ENCODE data around the gene PLEKHG3.

The PLEKHG3 gene

DNA sequence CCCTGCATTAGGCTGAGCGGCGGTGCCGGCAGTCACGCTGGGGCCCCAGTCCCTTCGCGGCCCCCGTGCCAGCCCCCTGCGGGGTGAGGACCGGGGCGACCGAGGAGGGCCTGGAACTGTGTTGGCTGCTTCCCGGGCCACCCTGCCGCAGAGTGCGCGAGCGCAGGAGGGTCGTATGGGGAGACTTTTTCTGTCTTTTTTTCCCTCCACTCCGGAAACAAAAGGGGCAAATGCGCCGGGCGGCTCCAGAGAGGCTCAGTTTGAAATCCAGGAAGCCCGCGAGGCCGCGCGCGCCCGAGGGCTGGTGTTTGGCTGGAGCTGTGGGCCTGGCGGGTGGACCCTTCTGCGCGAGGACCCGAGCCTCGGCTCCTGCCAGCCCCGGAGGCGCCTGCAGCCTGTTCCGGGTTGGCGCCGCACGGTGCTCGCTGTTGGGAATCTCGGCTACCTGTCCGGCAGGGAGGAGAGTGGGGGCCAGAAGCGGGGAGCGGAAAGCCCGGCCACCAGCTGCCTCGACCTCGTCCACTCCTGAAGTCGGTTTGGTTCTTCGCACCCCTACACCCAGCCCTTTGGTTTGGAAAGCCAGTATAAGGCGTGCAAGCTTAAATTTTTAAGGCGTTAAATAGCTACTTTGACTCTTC, 638 bp downstream of the PLEKHG3 start:
- FAIRE-seq = no peak

DNA sequence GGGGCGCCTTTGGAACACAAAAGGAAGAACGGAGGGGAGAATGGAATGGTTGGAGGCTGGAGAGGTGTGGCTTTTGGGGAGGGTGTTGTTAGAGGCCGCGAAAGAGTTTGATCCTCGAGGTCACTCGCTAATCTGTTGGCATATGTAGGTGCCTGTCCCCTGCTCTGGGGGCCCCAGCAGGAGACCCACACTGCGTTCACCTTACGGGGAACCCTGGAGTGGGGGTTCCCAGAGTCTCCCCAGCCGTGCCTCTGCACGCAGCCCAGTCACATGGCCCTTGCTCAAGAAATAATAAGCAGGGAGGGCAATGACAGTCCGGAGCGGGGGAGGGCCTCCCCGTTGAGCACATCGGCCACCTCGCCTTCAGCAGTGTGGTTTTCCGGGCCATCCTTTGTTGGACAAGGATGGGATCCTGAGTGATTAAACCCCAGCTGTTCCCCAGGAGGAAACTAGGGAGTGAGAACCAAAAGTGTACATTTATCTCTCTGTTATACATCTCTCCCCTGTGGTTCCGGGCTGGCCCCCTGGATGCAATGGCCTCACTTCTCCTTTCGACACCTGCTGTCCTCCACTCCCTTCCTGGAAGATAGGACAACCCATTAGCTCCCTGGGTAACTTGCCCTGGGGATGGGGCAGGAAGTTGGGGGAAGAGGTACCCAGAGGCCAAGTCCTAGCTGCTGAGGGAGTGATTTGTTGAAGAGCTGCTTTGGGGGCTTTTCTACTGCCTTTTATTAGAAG, 1.3 kb downstream of the PLEKHG3 start:
- FAIRE-seq (no peak), DNase-seq (ENCODE audit: extremely low spot score, insufficient read length, low read depth) (no peak)

More for the DNA sequence above, 638 bp downstream of the PLEKHG3 start:
- DNase-seq (ENCODE audit: extremely low spot score, insufficient read length, low read depth) = no peak

DNA sequence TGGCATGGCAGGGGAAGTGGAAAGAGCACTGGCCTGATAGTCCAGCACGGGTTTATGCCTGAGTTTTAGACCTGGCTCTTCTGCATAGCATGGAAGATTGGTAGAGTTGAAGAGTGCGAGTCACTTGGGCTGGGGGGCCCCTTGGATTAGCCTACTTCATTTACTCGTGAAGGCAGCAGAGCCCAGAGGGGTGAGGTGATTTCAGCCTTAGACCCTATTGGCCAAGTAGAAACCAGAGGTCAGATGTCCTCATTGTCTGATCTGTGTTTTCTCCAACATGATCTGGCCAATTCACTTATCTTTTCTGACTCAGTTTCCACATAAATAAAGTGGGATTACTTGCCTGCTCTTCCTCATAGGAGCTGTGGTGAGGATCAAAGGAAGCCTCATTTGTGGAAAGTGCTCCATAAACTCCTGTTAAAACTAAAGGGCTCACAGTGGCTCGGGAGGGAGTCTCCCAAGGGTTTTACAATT, 1.9 kb downstream of the PLEKHG3 start:
- FAIRE-seq (no peak), DNase-seq (ENCODE audit: extremely low spot score, insufficient read length, low read depth) (no peak)

DNA sequence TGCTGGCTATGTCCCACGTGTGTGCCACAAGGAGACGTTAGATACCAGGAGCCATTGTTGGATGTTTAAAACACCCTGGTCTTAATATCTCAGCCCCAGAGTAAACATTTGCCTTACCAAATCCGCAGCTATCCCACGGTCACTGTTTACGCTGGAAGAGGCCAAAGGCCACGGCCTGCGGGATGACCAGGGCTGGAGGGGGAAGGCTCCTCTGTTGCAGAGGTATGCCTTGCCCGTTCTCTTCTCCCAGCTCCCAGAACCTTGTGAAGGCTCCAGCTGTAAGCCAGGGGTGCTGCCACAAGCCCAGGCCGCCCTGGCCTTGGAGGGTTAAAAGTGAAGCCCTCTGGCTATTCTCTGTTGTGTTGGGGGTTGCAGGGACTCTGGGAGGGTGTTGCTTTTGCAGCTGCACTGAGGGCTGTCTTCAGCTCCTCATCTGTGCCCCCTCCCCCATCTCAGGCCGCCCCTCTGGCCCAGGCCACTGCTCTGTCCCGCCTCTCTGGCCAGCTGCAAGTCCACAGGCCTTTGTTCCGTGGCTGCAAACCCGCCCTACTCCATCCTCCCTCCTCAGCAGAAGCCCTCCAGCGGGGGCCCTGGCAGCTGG, 2.5 kb downstream of the PLEKHG3 start:
- FAIRE-seq (no peak), DNase-seq (ENCODE audit: extremely low spot score, insufficient read length, low read depth) (no peak)

DNA sequence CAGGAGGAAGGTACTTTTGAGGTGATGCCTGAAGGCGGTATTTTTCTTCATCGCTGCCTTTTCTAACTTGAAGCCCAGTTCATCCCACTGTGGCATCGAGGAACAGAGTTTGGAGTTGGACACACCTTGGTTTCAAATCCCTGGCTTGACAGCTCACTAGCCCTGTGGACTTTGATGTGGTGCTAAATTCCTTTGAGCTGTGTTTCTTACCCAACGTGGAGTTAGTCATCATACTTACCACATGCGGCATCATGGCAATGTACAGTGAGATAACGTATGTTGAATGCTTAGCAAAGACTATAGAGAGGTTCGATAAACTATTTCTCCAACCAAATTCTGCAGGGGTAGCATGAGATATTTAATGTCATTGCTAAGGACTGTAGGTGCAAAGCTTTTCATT, 3.4 kb downstream of the PLEKHG3 start:
- DNase-seq (ENCODE audit: extremely low spot score, insufficient read length, low read depth) = no peak
- no peak for FAIRE-seq

DNA sequence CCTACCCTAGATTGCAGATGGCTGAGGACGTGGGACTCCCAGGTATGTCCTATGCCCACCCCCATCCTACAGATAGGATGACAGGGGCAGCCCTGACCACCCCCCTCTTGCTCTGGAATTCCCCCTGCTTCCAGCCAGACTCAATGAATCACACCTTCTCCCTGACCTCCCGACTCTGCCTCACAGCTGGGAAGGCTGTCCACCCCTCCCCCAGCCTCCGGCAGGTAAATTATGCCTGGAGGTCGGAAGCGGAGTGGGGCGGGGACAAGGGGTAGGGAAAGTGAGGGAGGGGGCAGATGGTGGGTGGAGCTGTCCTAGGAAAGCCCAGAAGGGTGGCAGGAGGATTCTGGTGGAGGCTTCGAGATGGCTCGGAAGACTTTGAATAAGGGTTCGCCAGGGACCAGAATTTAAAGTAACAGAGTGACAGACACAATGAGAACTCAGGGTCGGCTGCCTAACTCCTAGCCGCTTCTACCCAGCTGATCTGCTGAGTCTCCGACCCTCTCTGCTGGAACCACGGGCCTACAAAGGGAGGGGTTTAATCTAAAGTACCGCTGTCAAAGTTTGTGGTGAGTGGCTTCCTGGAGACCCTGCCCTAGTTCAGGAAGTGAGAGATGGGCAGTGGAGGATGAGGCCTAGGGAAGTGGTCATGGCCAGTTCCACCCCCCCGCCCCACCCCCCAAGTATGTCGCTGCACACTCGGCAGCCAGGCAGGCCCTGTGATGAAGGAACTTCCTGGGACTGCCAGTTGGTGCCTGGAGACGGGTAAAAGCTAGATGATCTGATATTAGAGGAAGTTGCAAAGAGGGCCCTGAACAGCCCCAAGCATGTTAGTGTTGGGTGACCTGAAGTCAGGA, 4.2 kb downstream of the PLEKHG3 start:
- FAIRE-seq (no peak), DNase-seq (ENCODE audit: extremely low spot score, insufficient read length, low read depth) (no peak)

DNA sequence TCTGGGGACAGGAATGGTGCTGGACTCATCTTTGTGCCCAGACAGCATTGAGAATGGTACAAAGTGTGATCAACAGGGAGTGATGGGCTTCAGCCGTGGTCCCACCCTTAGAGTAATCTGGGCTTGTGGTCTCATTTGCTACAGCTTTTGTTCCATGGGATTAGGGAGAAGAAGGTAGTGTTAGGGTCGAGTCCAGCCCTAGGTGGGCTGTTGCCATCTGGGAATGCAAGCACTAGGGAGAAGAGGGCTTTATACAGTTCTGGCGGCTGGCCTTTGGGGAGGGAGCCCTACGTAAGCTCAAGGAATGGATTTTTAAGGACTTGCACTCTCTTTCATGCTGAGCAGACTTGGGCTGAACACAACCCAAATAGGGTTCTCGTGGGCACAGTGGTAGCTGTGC, 4.9 kb downstream of the PLEKHG3 start:
- DNase-seq (ENCODE audit: extremely low spot score, insufficient read length, low read depth) = no peak
- no peak for FAIRE-seq

DNA sequence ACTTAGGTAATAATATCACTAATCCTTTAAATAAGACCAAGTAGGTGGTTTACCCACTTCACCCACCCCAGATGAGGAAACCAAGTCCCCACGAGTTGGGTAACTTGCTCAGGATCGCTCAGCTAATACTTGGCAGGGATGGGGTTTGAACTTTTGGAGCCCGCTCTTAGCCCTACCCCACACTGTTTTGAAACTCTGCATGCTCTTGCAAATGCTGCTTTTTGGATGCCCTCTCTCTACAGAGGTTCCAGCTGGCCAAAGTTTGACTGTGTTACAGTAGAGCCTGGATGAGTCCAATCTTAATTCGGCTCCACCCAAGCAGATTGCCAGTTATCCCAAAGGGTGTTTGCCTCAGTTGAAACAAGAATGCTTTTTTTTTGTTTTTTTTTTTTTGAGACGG, 6.8 kb downstream of the PLEKHG3 start:
- FAIRE-seq (no peak), DNase-seq (ENCODE audit: extremely low spot score, insufficient read length, low read depth) (no peak)

DNA sequence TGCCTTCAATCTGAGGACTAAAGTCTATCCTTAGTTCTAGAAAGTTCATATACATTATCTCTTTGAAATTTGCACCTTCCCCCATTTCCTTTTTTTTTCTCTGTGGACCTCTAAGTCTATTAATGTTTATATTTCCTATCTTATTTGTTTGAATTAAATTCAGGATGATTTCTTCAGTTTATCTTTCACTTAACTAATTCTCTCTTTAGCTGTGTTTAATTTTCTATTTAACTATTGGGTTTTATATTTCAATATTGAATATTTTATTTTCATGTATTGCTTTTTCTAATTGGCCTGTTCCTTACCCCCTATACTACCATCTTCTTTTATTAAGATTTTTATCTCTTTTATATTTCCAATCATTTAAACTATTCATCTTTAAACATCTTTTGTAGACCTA, 9.5 kb downstream of the PLEKHG3 start:
- DNase-seq (ENCODE audit: extremely low spot score, insufficient read length, low read depth) = no peak
- FAIRE-seq = no peak

DNA sequence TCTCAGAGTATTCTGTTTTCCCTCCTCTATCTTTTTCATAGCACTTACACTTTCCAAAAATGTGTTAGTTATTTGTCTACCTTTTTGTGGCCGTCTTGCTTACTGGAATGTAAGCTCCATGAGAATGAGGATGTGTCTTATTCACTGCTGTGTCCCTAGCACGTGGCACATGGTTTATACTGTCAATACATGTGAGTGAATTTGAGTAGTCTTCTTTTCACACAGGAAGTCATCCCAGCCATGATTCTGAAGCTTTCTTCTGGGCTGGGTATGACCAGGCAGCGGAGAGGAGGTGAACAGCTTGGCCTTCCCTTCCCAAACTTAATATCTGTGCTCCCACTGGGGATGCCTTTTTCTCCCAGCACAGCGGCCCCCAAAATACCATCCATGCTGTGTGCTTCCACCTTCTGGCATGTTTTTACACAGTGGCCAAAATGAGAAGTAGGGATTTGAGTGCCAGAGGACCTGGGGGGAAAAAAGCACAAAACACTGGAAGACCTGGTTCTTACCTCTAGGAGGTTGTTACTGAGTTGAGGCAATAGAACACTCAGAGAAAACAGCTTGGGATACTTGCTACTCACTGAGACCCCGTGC, 10.3 kb downstream of the PLEKHG3 start:
- no peak for FAIRE-seq
- DNase-seq (ENCODE audit: extremely low spot score, insufficient read length, low read depth) = no peak

DNA sequence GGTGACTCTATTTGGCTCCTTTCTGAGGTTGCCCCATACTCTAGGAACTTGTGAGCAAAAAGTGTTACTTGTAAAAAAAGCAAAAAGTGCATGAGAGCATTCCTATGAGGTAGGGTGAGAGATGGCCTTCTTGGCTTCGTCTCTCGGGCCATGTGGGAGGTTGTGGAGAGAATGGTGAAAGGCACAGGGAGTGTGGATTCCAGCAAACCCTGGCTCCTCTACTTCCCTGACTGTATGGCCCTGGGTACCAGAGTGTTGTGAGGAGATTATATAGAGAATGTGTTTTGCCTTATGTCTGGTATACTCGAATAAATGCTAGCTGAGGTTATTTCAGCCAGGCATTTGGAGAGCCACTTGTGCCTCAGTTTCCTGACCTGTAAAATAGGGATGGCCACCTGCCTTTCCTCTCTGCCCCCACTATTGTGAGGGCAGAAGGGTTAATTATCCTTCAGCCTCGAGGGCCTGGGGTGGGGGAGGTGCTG, 11.0 kb downstream of the PLEKHG3 start:
- no peak for FAIRE-seq
- DNase-seq (ENCODE audit: extremely low spot score, insufficient read length, low read depth) = no peak

DNA sequence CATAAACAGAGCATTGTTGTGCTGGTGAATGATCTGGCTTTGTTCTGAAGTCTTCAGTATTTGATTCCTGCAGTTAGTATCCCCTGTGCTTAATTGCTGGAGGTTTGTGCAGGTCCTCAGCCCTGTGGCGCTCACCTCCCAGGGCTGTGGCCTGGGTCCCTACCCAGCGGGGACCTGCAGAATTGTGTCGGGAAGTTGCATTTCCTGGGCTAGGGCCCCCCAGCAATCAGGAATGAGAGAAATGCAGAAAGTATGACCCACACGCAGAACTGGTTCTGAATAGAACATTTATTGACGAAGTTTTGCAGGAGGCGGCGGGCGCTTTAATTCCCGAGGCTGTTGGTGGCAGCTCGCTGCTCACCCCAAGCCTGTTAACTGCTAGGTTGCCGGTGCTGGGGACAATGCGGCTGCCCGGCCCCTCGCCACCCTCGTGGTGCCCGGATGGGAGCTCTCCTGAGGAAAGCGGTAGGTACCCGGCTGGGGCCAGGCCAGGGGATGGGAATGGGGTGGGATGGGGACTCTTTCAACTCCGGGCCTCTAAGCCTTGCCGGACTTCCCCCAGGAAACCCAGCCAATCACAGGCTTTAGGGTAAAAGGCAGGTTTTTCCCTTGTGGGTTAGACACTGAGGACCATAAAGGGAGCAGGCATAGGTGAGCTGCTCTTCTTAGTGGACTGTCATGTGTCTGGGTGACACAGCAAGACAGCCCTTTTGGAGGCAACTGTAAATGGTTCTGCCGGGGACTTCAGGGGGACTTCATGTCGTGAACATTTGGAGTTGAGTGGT, 11.6 kb downstream of the PLEKHG3 start:
- no peak for FAIRE-seq
- DNase-seq (ENCODE audit: extremely low spot score, insufficient read length, low read depth) = no peak

DNA sequence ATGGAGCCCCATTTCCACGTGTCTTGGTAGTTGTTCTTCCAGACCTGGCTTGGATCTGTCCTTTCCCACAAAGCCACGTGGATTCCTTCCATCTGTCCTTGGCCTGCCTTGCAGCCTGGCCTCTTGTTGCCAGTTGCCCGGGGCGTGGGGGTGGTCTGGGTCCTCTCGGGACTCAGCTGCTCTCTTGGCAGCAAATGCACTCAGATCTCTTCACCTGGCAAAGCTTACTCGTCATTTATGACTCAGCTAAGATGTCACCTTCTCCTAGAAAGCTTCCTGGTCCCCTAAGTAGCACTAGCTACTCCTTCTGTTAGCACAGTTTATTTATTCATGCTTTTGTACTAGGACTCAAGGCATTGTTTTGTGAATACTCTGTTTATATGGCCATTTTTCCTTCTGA, 13.6 kb downstream of the PLEKHG3 start:
- FAIRE-seq = no peak
- DNase-seq (ENCODE audit: extremely low spot score, insufficient read length, low read depth) = no peak

DNA sequence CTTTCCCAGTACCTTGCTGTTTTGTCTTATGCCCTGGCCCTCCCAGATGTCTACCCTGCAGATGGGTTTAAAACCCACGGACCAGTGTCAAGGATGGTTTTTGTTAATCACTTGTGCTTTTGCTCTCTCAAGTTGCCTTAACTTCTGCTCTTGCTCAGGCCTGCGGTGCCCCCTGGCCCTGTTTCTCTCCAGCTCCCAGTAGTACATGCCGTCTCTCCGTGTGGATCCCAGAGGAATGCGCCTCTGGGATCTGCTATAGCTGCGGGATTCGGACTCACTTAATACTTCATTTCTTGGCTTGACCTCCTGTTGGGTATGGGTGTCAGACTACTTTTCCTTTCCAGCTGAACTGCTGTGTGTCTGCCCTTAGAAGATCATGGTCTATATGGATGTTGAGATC, 14.5 kb downstream of the PLEKHG3 start:
- no peak for FAIRE-seq
- no peak for DNase-seq (ENCODE audit: extremely low spot score, insufficient read length, low read depth)

DNA sequence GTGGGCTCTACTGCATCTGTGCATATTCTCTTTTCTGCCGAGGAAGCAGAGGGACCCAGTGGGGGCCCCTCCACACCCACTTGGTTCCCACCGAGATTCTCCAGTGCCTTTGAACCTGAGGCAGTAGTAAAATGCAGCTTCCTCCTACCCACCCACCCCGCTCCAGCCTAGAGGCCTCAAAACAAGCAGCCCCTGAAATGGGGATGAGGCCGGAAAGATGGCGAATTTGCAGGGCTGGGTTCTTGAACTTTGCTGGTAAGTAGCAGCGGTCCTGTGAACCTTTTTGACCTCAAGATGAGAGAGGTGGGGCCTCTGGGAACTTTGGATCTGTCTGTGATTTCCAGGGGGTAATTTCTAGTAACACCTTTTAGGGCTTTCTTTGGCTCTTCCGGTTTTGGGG, 15.4 kb downstream of the PLEKHG3 start:
- DNase-seq (ENCODE audit: extremely low spot score, insufficient read length, low read depth) (no peak), FAIRE-seq (no peak)

DNA sequence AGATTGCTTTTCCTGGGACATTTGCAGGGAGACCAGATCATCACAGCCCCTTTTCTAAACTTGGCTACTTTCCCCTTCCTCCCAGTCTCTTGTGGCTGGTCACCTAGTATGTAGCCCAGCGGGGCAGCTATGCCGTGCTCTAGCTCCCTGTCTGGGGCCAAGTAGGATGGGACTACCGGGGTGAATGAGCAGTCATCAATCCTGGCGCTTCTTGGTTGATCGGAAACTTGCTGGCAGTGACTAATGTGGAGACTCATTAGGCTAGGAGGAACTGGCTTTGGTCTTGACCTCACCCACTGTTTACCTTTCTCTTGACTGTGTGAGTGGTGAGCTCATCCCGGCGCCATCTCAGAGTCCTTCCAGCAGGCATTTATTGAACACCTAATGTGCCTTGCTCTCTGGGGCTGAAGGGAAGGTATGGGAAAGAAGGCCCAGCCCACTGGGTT, 15.9 kb downstream of the PLEKHG3 start:
- FAIRE-seq (no peak), DNase-seq (ENCODE audit: extremely low spot score, insufficient read length, low read depth) (no peak)

DNA sequence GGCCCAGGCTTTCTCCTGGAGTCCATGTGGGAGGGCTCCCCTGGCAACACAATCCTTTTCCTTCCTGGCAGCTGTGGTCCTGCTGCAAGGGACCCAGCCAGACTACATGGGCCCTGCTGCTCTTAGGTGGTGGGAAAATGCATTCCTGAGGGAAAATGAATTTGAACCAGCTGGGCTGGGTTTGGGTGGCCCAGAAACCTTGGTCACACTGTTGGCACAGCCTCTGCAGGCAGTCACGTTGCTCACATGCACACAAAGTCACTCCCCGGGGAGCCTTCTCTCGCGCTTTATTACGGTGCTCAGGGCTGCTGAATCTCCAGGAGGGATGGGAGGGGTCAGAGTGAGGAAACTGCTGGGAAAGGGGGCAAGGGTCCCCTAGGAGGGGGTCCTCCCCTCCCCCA, 17.2 kb downstream of the PLEKHG3 start:
- FAIRE-seq (no peak), DNase-seq (ENCODE audit: extremely low spot score, insufficient read length, low read depth) (no peak)

DNA sequence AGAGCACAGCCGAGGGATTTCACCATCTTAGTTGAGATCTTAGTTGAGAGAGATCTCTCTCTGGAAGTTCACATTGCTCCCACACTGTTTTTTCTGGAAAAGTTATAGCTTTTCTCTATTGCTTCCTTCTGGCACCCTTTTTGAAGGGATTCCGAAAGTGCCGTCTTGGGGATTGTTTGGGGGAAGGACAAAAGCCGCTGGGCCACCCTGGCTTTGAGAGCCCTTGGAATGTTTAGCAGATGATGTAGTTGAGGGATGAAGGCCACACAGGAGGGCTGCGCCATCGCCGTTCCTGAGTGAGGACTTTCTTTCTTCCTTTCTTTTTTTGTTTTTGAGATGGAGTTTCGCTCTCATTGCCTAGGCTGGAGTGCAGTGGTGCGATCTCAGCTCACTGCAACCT, 17.7 kb downstream of the PLEKHG3 start:
- DNase-seq (ENCODE audit: extremely low spot score, insufficient read length, low read depth) = no peak
- FAIRE-seq = no peak

DNA sequence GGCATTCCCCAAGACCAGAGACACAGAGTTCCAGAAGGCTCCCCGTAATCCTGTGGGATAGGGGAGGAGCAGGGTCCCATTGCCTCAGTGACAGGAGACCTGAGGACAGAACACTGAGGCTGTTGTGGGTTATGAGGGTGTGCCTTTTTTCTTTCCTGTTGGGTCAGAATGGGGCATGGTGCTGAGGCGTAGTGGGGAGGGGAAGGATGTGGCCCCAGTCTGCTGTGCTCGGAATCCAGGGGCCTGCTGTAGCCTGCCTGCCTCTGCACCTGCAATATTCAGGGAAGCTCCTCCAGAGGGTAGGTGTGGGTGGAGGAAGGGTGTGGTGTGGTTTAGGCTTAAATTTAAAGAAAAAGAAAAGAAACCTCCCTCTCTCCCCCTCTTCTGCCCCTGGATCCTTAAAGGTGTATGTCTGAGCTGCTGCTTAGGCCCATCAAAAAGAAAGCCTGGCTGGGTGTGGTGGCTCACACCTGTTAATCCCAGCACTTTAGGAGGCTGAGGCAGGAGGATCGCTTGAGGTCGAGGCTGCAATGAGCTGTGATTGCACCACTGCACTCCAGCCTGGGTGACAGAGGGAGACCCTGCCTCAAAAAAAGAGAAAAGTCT, 18.7 kb downstream of the PLEKHG3 start:
- DNase-seq (ENCODE audit: extremely low spot score, insufficient read length, low read depth) (no peak), FAIRE-seq (no peak)

Measured in GM18507 (cell line).